GM19239 (cell line): ENCODE results near the gene GLRA3.
"Not testable (repeated sequence)": the region's sequence is repeated elsewhere in the genome, so short reads cannot be mapped to it uniquely, and the experiment has no call there.

ENCODE experiments used
- DNase-seq: peaks from one replicate; pipeline ENCODE4 v3.0.0; 2011; ENCODE audit warnings: low spot score; ENCODE audit not compliant: insufficient read length
- FAIRE-seq: peaks from 2 replicates; lab custom pipeline; 2011; peaks lifted over from hg19 to GRCh38; lab: Jason Lieb, UNC

Gene GLRA3

DNA sequence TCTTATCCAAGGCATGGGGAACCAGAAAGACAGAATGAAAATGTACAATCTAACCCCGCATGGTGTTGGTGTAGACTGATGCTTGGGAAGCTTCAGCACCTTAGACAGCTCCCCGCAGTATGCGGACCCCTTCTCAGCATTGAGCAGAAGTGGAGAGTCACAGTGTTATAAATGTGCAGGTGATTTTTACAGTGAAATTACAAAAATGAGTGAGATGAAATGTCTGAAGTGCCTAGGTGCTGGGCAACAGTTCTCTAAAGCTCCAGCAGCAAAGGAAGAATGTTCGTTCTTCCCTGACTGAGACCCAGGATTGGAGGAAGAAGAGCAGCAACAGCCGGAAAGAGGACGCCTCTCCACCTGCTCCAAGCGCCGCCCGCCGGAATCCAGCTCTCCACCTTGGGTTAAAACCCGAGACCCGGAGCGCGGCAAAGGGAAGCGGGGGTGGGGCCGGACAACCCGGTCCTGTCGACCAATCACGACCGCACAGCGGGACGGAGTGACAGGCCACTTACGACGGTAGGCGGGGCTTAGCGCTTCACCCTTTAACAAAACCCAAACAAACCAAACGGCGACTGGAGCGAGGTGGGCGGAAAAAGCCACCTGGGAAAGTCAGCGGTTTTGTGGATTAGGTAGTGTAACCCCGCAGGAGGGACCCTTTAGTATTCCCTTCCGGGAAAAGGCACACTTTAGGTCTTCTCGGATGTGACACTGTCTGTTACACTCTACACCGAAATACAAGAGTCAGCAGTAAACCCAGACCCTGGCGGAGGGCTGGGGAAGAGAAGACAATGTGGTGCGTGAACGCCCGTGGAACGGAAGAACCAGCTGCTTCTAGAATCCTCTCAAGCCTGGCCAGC, at the start of gene GLRA3:
Gene GLRA3 (minus strand): TSS at position 403 of the 857 bp plus-strand sequence. CDS start 436 bp downstream, outside the sequence.
- FAIRE-seq, result no peak
- DNase-seq, result no peak

DNA sequence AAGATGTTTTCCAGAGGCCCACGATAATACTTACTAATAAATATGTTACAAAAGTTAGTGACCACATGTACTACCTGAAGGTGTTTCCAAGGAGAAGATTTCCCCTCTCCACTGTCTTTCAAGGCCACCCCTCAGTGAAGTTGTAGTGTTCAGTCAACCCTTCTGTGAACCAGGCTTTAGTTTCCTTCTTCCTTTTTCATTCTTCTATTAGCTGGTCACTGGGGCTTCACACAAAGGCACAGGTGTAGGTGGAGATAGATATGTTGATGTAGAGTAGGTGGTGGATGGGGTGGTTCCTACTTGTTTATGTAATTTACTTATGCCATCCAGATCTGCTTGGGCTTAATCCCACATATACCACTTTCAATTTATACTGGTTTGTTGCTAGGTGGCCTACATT, 45.9 kb upstream of the GLRA3 start:
- DNase-seq, result no peak
- FAIRE-seq, result no peak

DNA sequence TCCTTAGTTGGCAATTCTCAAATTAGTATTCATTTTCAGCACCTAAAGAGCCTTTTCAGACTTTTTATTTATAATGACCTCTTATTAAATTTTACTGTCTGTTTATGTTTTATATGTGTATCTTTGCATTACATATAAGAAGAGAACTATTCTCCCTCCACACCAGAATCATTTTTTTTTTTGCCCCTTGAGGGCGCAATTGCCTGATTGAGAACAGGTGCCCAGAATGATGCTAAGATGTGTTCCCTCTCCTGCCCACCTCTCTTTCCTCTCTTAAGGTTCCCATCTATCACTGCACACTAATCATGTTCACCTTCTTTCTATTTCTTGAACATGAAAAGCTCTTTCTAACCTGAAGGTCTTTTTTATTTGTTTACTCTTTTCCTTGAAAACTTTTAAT, 44.9 kb upstream of the GLRA3 start:
- FAIRE-seq (peak; percentile 48), DNase-seq (no peak)

DNA sequence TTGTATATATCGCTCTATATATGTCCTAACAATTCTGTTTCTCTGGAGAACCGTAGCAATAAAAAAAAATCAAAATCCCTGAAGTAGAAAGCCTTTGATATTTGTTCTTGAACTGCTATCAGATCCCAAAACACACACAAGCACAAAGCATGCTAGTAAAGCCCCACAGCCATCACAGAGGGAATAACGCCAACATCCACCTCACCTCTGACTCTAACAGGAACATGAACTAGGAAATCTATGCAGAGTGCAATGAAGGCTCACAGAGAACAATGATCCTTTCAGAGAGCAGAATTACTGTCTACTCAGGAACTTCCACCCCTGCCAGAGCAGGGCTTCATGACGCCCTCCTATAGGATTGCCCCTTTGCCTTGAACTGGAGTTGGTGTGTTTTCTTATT, 44.1 kb upstream of the GLRA3 start:
- FAIRE-seq, DNase-seq: not testable (repeated sequence)

DNA sequence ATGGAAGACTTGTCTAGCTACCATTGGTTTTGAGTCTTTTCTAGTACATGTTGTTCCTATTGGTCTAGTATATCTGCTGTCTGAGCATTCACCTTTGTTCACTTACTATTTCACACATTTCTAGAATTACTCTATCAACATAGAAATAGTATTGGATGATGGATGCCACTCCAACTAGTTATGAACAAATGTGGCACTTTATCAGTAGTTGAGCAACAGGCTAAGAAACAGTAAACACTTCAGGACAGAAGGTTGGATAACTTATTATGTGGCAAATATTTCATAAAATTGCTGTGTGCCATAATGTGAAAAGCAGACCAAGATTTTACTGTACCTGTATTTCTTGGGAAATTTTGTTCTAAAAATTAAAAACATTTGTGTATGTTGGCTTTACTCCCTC, 42.4 kb upstream of the GLRA3 start:
- DNase-seq (no peak), FAIRE-seq (no peak)

DNA sequence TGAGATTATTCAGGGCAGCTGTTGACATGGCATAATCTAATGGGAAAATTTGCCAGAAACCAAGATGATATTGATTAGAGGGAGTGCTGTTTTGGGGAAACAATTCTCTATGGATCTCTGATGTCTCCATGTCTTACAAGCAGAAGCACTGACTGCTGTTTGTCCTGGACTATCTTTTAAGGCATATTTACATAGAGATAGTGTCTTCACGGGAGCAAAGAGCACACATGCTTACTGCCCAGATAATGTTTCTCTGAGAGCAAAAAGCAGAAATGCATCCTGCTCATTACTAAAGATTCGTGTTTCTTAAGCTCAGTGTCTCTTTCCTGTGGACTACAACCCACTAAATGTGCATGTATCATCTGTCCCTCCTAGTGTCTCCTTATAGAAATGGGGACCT, 41.3 kb upstream of the GLRA3 start:
- FAIRE-seq (no peak), DNase-seq (no peak)

DNA sequence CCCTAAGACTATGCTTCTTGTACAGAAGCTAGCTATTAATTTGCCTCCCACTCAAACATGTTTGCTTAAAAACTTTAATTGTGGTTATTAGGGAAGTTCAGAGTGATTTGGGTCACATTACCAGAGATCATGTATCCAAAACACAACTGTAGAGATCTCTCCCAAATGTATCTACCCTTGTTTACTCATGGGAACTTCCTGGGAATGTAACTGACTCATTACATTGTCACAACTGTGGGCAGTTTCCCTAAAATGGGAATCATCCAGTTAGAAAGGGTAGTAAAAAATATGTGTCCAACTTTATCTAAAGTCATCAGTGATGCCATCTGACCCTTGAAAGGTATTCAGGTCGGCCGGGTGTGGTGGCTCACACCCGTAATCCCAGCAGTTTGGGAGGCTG, 40.3 kb upstream of the GLRA3 start:
- FAIRE-seq (no peak), DNase-seq (no peak)

DNA sequence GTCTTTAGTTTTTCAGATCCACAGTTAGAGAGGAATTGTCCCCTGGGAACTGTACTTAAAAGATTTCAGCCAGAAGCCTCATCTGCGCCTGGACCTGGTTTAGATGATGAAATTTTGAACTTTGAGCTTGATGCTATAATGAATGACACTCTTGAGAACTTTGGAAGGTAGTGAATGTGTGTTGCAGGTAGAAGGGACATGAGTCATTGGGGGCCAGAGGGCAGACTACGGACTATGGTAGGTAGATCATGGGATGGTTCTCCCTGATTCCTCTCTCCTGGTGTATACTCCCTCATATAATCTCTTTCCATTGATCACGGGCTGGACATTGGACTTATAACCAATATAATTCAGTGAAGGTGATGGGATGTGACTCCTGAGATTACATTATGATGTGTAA, 38.9 kb upstream of the GLRA3 start:
- DNase-seq, result no peak
- no peak for FAIRE-seq

DNA sequence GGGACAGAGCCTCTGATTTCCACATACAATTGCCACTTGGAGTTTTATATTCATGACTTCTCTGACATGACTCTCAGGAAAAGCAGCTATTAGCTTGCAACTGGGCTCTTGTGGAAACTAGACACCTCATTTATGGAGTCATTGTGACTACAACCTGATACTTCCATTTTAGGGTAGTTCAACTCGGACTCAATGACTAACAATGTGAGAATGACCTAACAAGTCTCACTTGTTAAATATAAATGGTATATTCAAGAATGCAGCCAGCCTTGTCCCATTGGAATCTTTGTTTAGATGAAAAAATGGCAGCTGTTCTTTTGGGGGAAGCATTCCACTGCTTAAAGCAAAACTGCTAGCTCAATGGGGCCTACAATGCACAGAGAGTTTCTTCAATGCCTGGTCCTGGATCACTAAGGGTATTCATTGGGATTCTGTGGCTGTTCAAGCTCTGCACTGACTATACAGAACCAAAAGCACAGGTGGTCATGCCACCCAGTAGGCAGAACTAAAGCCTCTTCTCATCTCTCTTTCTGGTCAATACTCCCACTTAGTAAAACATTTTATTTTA, 36.5 kb upstream of the GLRA3 start:
- DNase-seq (no peak), FAIRE-seq (no peak)

GRCh38 chr4:174864031-174864430, 35.0 kb upstream of the GLRA3 start:
- no peak for DNase-seq
- FAIRE-seq, result no peak

GRCh38 chr4:174860588-174860987, 31.5 kb upstream of the GLRA3 start:
- DNase-seq (no peak), FAIRE-seq (no peak)

DNA sequence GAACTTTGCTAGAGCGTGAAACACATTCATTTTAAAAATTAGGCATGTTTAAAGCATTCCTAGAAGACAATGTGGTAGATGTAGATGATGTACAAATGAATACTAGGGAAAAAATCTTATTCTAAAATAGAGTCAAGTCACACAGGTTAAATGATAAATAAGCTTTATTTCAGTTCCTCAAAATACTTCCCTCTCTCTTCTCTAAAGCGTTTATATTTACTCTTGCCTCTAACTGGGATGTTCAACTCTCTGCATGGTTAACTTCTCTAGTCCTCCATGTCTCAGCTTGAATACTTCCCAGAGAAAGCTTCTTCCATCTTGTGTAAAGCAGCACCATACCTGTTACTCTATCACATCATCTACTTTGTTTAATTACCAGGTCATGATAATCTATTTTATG, 30.9 kb upstream of the GLRA3 start:
- FAIRE-seq, result no peak
- no peak for DNase-seq

GRCh38 chr4:174856926-174857800, 28.1 kb upstream of the GLRA3 start:
- DNase-seq, result no peak
- peak; percentile 71 for FAIRE-seq

GRCh38 chr4:174855050-174855449, 26.0 kb upstream of the GLRA3 start:
- DNase-seq (no peak), FAIRE-seq (no peak)

DNA sequence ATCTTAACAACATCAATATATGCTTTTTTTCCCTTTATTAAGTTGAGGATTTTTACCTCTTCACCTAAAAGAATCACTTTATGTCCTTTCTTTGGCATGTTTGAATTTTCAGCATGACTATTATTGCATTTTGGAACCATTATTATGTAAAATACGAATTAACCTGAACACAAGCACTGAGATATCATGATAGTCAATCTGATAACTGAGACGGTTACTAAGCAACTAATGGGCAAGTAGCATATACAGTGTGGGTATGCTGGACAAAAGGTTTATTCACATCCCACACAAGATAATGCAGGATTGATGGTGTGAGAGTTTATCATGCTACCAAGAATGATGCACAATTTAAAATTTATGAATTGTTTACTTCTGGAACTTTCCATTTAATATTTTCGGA, 24.6 kb upstream of the GLRA3 start:
- FAIRE-seq, result no peak
- no peak for DNase-seq

DNA sequence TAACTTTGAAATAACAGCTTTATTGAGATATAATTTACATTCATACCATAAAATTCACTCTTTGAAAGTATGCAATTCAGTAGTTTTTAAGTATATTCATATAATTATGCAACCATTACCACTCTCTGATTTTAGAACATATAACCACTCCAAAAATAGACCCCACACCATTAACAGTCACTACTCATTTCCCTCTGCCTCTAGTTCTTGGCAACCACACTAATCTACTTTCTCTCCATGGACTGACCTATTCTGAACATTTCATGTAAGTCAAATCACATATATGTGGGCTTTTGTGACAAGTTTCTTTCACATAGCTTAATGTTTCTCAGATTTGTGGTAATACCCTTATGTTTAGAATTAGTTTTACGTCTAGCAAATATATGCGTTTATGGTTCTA, 19.5 kb upstream of the GLRA3 start:
- FAIRE-seq, result no peak
- DNase-seq, result no peak

DNA sequence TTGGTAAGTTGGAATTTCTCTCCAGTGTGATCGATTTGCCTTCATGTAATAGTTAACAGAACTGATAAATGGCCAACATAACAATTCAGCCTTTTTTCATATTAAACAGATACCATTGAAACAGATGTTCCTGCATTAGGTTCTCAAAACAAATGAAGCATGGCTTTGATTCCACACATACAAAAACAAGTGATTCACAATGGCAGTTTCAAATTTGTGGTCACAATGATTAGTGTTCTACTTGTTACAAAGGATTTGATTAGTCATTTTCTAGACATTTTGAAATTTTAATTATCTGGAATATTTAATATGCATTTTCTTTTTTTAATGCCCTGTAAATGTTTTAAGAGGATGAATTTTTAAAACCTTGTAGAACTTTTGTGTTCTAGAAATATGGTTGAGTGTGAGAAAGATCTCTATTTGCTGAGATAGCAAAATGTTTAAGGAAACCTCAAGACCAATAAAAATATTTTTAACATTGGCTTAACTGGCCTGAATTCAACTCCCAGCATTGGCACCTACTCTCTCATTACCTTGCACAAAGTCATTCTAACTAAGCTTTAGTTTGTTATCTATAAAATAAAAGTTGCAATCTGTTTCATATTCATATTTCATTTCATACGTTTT, 18.9 kb upstream of the GLRA3 start:
- FAIRE-seq (no peak), DNase-seq (no peak)

- no peak for FAIRE-seq
- DNase-seq, result no peak
These were observed 6.5 kb upstream of the GLRA3 start for GRCh38 chr4:174835536-174835935.

- DNase-seq (no peak), FAIRE-seq (no peak)
These were observed 5.4 kb upstream of the GLRA3 start for GRCh38 chr4:174834477-174834876.

- DNase-seq (no peak), FAIRE-seq (no peak)
These were observed 2.4 kb downstream of the GLRA3 start for GRCh38 chr4:174826660-174827059.

DNA sequence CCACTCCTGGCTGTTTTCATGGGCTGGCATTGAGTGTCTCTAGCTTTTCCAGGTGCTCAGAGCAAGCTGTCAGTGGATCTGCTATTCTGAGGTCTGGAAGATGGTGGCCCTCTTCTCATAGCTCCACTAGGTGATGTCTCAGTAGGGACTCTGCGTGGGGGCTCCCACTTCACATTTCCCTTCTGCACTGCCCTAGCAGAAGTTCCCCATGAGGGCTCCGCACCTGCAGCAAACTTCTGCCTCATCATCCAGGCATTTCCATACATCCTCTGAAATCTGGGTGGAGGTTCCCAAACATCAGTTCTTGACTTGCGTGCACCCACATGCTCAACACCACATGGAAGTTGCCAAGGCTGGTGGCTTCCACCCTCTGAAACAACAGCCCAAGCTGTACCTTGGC, 13.8 kb downstream of the GLRA3 start:
- DNase-seq, result no peak
- FAIRE-seq, result no peak
